GM21723 (cell line): ENCODE data around the gene CAP2.
"Not testable (repeated sequence)": the region's sequence is repeated elsewhere in the genome, so short reads cannot be mapped to it uniquely, and the experiment has no call there.

Source experiments
- ATAC-seq: cut with Tn5 transposase; IDR thresholded peaks from one replicate; pipeline ENCODE4 v1.9.1; 2021; ENCODE audit warnings: mild to moderate bottlenecking, moderate library complexity; ENCODE audit not compliant: unreplicated experiment

Gene CAP2

DNA sequence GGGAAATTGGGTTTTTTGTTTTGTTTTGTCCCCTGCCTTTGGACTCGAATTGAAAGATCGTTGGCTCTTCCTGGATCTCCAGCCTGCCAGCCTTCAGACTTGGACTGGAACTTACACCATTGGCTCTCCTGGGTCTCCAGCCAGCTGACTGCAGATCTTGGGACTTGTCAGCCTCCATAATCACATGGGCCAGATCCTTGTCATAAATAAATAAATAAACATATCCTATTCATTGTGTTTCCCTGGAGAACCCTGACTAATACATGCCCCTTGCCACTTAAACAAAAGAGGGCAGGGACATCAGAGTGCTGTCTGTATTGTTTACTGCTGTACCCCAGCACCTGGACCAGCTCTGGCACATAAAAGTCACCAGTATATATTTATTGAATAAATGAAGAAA lies 101.5 kb downstream of the CAP2 start:
- ATAC-seq = no peak

DNA sequence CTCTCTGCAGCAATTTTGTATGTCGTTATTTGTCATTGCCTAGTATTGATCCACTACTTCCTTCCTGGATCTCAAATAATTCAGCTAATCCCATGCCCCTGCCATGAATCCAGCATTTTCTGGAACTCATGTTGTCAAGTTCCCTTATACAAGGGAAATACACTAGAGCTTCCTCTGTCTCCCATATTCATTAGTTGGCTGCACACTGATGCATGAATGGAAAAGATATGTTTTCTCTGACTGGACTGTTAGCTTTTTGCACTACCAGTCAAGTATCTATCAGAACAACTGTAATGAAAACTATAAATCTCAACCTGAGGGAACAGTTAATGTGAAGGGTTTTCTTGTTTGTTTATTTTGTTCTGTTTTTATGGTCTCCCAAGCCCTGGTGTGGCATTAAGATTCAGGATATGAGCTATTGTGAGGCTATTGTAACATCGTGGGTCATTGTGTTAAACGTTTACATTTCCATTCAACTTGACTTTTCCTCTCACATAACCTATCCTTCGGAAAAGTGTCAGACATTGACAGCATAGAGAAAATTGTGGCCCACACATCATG lies 104.2 kb downstream of the CAP2 start:
- ATAC-seq = no peak

DNA sequence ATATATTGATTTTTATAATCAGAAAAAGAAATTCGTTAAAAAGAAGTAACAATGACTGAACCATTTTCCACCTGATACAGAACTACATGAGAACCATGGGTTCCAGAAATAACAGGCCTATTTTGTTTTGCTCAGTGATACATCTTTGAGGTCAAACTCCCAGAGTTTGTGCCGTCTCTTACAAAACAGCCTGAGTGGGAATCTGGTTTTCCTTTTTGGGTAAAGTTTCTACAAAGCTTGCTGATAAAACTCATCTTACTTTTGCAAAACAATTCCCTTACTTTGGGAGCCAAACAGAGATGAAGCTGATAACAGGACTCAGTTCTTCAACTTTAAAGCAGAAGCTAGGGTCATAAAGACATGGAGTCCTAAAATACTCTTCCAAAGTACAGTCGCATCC lies 108.0 kb downstream of the CAP2 start:
- no peak for ATAC-seq

DNA sequence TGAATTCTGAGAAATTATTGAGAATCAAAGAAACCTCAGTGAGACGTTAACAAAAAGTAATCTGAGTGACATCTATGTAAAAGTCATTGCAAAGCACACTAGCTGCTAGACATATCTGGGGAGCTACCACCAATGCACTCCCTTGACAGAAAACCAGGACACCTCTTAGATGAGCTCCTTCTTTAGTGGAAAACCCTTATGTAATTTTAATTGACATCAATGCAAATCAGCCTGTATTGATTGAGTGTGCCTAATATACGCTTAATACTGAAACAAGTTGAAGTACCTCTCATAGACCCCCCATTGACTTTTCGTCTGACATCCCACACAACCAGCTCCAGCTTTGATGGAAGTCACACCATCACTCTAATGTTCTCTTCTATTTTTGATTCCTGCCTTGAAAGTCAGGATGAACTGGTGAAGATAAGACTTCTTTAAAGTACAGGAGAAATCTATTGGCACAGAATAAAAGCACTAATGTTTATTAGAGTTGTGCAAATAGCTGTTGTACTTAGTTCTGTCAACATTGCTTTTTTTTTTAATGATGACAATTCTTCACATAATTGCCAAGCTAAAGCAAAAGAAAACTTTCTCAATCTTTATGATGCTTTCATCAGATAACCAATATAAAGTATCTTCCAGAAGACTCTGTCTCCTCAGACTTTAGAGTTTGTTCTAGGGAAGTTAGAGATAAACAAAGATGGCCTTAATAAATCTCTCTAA lies 108.7 kb downstream of the CAP2 start:
- no peak for ATAC-seq

DNA sequence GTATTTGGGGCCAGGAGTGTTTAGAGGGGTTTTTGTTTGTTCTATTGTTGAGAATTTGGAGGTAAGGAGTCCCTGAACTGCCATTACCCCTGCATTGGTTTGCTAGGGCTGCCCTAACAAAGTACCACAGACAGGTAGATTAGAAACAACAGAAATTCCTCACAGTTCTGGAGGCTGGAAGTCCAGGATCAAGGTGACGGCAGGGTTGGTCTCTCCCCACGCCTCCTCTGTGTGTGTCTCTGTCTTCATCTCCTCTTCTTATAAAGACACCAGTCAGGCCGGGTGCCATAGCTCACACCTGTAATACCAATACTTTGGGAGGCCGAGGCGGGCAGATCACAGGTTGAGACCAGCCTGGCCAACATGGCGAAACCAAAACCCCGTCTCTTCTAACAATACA lies 109.7 kb downstream of the CAP2 start:
- no peak for ATAC-seq

DNA sequence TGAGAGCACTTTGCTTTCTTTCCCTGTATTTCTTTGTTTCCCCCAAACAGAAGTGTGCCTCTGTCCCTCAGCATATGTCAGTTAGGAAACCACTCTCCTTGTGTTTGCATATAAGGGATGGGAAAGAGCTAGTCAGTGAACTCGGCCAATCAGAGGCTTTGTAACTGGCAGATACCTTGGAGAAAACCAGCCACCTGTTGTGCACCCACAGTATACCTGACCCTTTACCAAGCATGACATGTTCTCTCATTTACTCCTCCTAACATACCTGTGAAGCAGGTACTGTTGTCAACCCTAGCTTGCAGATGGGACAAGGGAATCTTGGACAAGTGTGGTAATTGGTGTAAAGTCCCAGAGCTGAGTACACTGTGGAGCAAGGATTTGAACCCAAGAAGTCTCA lies 110.6 kb downstream of the CAP2 start:
- ATAC-seq = no peak

DNA sequence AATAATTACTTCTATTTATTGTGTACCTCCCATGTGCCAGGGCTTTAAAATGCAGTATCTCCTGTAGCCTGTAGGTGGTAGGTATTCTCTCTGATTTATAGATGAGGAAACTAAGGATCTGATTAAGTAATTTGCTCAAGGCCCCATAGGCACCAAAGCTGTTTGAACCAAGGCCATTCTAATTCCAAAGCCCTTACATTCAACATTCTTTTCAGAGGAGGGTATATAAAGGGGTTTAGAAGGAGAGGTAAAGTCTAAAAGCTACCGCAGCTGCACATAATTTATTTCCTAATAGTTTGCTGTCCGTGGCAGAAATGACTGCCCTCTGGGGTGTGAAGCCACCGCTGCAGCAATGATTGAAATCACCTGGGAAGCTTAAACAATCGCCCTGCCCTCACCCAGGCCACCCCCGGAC lies 111.7 kb downstream of the CAP2 start:
- no peak for ATAC-seq

DNA sequence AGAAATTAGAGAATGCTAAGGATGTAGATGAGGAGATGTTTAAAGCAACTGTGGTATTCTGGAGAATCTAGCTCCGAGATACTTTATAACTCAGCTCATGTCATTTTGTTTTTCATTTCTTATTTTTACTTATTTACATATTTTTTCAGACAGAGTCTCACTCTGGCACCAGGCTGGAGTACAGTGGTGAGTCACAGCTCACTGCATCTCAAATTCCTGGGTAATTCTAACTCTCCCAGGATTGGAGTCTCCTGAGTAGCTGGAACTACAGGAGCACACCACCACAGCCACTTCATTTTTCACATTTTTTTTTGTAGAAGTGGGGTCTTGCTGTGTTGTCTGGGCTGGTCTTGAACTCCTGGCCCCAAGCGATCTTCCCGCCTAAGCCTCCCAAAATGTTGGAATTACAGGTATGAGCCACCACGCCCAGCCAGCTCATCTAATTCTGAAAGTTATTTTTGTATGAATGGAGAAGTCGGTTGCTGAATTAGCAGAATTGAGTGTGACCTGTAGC lies 112.4 kb downstream of the CAP2 start:
- no peak for ATAC-seq

DNA sequence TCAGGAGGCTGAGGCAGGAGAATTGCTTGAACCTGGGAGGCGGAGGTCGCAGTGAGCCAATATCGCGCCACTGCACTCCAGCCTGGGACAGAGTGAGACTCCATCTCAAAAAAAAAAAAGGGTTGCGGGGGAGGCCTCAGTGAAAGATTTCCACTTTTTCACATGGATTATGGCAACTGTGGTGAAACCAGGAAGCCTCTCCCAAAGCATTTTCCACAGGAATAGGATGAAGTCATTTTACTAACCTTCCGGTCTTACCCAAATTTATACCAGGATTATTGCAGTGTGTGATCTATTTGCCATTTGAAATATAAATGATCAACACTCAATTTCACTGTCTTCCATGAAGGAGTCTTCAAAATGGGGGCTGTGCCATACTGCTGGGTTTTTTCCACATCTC lies 113.1 kb downstream of the CAP2 start:
- ATAC-seq = no peak

DNA sequence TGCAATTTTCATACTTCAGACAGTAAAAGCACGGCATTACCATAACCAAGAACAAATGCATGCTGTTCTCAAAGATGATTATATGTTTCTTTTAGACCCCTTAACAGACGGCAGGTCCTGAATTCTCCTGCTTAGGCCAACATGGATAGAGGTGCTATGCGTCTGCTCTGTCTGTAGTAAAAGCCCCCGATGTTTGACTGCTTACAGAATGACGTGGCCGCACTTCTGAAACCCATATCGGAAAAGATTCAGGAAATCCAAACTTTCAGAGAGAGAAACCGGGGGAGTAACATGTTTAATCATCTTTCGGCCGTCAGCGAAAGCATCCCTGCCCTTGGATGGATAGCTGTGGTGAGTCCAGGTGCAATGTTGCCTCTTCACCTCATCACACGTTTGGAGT lies 113.6 kb downstream of the CAP2 start:
- ATAC-seq = no peak

DNA sequence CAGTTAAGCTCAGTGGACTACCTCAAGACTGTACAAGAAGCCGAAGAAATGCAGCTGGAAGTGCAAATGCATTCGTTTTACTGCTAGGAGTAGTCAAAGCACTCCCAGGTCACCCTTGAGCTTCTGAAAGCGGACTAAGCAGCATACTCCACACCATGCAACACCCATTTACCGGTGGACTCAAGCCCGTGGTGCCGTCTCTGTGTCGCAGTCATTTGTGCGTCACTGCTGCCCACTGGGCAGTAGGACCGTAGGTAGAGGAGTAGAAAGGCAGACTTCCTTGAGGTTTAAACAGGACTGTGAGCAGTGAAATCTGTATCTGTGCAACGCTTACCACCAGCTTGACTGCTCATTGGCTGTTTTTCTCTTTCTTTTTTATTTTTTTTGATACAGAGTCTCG lies 117.7 kb downstream of the CAP2 start:
- ATAC-seq = no peak

DNA sequence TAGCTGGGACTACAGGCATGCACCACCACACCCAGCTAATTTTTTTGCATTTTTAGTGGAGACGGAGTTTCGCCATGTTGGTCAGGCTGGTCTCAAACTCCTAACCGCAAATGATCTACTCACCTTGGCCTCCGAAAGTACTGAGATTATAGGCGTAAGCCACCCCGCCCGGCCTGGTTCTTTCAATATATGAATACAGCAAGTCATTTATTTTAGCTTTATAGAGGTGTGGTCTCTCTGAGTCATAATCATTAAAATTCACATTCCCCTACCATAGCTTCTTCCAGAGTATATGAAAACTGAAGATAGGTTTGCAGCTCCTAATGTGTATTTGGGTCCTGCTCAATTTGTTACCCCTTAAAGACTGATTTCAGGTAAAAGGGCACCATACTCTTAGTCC lies 118.2 kb downstream of the CAP2 start:
- no peak for ATAC-seq

DNA sequence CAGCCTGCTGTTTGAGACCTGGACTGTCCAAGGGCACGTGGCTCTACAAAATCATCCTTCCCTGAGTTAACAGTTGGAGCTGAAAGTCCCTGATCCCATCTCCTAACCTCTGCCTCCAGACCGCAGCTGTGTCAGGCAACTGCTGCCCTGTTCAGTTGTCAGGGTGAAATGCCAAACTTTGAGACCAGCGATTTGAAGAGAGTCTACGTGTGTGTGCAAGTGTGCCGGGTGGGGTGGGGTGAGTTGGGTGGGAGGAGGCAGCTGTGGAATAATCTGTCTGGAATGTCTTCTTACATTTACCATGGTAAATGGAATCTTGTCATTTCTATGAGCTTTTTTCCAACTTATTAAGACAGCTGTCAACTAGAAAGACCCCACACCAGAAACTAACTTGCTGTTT lies 125.7 kb downstream of the CAP2 start:
- no peak for ATAC-seq

DNA sequence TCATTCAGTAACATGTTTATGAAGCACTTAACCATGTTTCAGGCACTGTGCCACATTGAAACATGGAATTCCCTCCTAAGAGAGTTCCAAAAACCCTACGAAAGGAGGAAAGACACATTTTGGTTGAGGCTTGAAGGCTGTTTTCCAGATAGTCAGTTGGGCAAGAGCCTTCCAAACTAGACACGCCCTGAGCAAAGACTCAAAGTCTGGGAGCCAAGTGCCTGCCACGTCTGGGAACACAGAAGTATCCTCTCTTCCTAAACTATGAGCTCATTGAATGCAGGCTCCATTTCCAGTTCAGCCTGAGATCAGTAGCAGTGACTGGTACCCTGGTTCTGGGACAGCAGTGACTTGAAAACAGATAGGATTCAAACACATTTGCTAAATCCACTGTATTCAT lies 132.2 kb downstream of the CAP2 start:
- ATAC-seq = no peak

DNA sequence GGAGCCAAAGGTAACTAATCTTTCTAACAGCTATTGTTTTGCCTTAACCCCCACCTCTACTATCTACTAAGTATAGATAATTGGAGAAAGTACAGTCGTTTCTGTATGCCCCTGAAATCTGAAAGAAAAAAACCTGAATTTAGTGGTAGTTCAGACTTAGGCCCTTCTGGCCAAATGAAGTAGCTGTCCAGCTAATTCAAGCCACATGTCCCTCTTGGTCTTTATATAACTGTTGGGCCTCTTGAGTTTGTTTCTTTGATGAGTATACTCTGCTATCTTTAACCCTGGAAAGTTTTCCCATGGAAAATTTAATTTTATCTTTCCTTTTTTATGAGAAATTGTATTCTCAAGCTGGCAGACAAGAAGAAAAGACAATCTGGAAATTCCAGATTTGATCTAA lies 133.7 kb downstream of the CAP2 start:
- ATAC-seq = no peak

DNA sequence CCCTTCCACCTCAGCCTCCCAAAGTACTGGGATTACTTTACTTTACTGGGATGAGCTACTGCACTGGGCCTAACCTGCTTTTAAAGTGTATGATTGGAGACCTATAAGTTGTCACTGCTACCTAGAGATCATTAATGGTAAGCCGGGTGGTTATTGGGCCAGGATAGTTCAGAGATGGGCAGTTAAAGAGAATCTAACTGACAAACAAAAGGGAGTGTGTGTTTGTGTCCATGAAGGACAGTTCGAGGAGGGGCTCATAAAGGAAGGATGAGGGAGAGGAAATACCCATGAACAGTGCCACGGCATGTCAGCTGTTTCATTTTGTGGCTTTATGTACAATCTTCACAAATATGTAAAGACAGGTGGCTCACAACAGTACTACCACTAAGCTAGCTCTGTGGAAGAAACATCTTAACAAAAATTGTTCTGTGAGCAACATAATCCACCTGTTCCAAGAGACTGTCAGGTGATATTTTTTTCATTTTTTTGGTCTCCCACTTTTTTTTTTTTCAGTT lies 137.0 kb downstream of the CAP2 start:
- ATAC-seq = no peak

DNA sequence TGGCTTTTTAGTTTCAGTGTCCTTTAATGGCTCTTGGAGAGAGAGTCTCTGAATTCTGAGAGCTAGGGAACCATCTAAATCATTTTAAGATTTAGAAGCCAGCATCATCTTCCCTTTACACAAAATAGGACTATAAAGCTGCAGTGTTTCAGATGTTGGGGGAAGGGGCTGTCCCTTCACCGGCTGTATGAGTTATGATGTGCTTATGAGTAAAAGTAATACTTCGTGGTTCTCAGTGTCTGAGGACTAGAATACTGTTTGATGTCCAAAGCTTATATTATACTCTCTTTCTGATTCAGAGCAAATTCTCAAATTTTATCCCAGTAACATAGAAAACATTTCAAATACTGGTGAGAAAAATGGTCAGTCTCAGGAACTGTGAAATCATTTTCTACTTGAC lies 143.2 kb downstream of the CAP2 start:
- peak; percentile 84 for ATAC-seq

DNA sequence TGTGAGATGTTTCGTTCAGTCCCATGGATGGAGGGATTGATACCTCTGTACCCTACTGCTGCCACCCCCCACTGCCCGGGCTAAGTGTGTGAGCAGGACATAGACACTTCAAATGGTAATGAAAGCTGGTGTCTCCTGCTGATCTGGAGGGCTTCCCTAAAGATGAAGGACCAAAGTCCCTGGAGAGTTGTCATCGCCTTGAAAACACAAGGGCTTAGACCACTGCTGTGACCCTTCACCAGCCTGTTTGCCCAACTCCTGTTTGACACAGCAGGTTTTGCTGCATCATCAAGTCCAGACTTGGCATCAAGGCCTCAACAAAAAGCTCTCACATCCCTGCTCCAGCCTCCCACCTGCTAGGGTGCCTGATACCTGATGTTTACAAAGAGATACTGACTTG lies 148.8 kb downstream of the CAP2 start:
- no peak for ATAC-seq

DNA sequence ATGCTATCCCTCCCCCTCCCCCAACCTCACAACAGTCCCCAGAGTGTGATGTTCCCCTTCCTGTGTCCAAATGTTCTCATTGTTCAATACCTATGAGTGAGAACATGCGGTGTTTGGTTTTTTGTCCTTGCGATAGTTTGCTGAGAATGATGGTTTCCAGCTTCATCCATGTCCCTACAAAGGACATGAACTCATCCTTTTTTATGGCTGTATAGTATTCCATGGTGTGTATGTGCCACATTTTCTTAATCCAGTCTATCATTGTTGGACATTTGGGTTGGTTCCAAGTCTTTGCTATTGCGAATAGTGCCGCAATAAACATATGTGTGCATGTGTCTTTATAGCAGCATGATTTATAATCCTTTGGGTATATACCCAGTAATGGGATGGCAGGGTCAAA lies 152.3 kb downstream of the CAP2 start:
- not testable (repeated sequence) for ATAC-seq

DNA sequence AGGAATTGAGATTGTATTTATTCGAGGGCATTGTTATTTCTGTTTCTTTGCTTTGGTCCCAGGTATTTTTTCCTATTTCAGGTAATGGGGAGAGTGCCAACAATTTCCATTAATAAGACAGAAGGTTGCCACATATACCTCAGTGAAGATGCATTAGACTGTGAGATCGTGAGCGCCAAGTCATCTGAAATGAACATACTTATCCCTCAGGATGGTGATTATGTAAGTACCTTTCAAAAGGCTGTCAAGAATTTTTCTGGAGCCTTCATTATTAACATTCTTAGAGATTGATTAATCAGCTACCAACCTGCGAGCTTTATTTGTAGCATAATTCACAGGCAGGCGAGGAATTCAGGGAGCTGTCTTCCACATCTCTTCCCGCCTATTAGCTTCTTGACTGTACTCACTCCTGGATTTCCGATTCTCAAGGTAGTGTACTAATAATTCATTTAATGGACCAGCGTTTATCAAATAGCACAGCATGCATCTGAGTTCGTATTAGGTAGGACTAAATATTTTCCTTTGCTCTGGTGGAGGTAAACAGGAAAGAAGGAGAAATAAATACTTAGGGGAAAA lies 158.1 kb downstream of the CAP2 start:
- ATAC-seq = no peak

DNA sequence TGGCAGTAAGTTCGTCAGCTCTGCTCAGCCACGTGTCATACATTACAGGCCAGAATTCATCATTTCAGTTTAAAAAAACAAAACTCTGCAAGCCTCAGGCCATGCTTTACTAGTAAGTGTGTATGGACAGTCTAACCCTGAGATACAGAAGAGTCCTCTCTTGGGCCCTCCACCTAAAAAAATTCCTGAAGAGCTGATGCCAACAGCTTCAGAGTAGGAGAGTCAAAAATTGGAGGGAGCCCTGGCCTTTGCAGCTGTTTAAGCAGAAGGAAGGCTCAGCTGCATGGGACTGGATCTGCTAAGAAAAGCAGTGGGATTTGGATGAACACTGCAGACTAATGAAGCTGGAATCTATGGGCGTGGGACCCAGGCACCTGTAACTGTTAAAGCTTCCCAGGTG lies 159.5 kb downstream of the CAP2 start:
- ATAC-seq = no peak

DNA sequence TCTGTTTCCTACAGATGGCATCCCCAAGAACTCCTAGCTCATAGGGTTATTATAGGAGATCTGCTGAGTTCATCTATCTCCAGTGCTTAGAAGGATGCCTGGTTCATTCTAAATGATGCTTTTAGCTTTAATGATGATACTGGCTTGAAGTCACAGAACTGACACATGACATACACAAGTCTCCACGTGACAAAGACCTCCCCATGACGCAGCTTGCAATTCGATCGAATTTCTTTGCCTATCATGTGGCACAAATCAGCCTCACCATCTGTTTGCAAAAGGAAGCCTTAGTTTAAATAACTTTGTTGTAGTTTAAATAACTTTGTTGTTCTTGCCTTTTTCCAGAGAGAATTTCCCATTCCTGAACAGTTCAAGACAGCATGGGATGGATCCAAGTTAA lies 162.6 kb downstream of the CAP2 start:
- ATAC-seq = no peak
